Kidney (tissue), 14 donors: ENCODE data around the gene RNF44. TPM values are rescaled to one million over a fixed set of nuclear protein-coding genes. Genes with fewer than 3 reads are reported as not detected.

ENCODE experiments used
- DNase-seq, 5 donors: peaks; one replicate each; pipeline ENCODE4 v3.0.0-alpha.2; 2013 to 2020
- FAIRE-seq: peaks from 2 replicates; lab custom pipeline; 2012; peaks lifted over from hg19 to GRCh38; lab: Jason Lieb, UNC
- H3K27ac ChIP-seq, 2 donors: one replicate each; pipeline ENCODE4 v1.7.0; 2013; ENCODE audit warnings: low read depth in 2 of 2, low read length in 2 of 2, inconsistent platforms in 1 of 2
- H3K27me3 ChIP-seq: one replicate; pipeline ENCODE4 v1.7.1; 2013; ENCODE audit warnings: low read length, inconsistent platforms; ENCODE audit not compliant: control insufficient read depth, insufficient read depth
- H3K36me3 ChIP-seq, 3 donors: one replicate each; pipeline versions ENCODE4 v1.7.0 to v1.7.1; 2013; ENCODE audit warnings: low read length in 3 of 3, control low read depth in 1 of 3, inconsistent platforms in 1 of 3; ENCODE audit not compliant: insufficient read depth in 3 of 3, control insufficient read depth in 2 of 3
- H3K4me1 ChIP-seq, 3 donors: one replicate each; pipeline versions ENCODE4 v1.7.0 to v1.7.1; 2013; ENCODE audit warnings: low read length in 3 of 3, inconsistent platforms in 1 of 3, low read depth in 1 of 3; ENCODE audit not compliant: control insufficient read depth in 2 of 3, insufficient read depth in 2 of 3
- H3K4me3 ChIP-seq, 3 donors: one replicate each; pipeline versions ENCODE4 v1.7.0 to v1.8.1; 2013; ENCODE audit warnings: low read length in 3 of 3, control low read depth in 1 of 3, inconsistent platforms in 1 of 3
- H3K9ac ChIP-seq, 3 donors: one replicate each; pipeline versions ENCODE4 v1.7.0 to v1.7.1; 2013; ENCODE audit warnings: low read length in 3 of 3, control low read depth in 1 of 3, inconsistent platforms in 1 of 3
- H3K9me3 ChIP-seq, 3 donors: one replicate each; pipeline versions ENCODE4 v1.7.0 to v1.7.1; 2013; ENCODE audit warnings: low read length in 3 of 3, control low read depth in 1 of 3, inconsistent platforms in 1 of 3; ENCODE audit not compliant: control insufficient read depth in 2 of 3, insufficient read depth in 1 of 3
- intact Hi-C: fragments of 100-400 bp; cut with DNase I; formaldehyde crosslinking; loops from one replicate; pipeline ENCODE4 v1.11.1; 2022
- polyA plus RNA-seq: library from polyadenylated mRNA; stranded (reverse); fragments of 350-450 nt; fragmentation: Illumina TruSeq; extraction: RNeasy Lipid Tissue Mini Kit (QIAGEN cat#74804); gene quantifications from one replicate; pipeline ENCODE4 v1.2.3, GENCODE V29; 2014; ENCODE audit warnings: low read depth, low replicate concordance; ENCODE audit not compliant: insufficient read depth
- total RNA-seq: library from RNA; stranded (reverse); fragmentation: NEBNext Ultra II Directional; extraction: Animal tissue kit (Norgen Biotek cat#: 25700); gene quantifications from one replicate; pipeline ENCODE4 v1.2.1, GENCODE V29; 2021
- TF ChIP-seq, protein P1 (sequence below): IDR thresholded peaks from 3 replicates; pipeline ENCODE4 v1.5.1; 2012; ENCODE audit warnings: mild to moderate bottlenecking, moderate library complexity, borderline replicate concordance; ENCODE audit not compliant: insufficient read depth; ENCODE audit errors: extremely low read depth
- donor health status: control.
- donor health status: control.
- donor health status: control.
- donor health status: control.
- donor health status: control.
- donor health status: DM: yes; HTN: yes; CAD: no.
- donor health status: Normal renal cell carcinoma (clear cell type).

The RNF44 gene
- total and polyA plus RNA-seq, 2 donors from 2014 or later: 12.5 to 61.8 TPM

DNA sequence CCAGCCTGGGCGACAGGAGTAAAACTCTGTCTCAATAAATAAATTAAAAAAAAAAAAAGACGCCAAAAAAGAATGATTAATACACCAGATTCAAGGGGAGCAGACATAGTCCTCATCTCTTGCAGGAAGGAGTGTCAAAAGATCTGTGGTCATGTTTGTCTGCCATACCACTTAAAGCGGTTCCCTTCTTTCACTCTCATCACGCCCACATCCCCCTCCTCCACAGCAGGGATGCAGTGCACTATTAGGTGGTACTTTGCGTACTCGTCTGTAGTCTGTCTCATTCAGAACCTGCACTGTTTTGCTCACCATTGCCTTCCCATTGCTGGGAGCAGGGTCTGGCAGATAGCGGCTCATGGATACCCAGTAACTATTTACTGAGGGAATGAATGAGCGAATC is 23.2 kb upstream of the RNF44 start:
- DNase-seq (no peak), FAIRE-seq (no peak)
- Histone ChIP-seq H3K9me3 (no peaks in the 10 kb centered on the region), H3K4me3 (no peak overlapping the region), H3K36me3 (no peaks in the 10 kb centered on the region), H3K27me3 (no peaks in the 10 kb centered on the region), H3K4me1 (no peaks in the 10 kb centered on the region), H3K9ac (no peak overlapping the region), H3K27ac (no peak overlapping the region)
- intact Hi-C loops: no loop called here
- TF ChIP-seq, protein P1, sequence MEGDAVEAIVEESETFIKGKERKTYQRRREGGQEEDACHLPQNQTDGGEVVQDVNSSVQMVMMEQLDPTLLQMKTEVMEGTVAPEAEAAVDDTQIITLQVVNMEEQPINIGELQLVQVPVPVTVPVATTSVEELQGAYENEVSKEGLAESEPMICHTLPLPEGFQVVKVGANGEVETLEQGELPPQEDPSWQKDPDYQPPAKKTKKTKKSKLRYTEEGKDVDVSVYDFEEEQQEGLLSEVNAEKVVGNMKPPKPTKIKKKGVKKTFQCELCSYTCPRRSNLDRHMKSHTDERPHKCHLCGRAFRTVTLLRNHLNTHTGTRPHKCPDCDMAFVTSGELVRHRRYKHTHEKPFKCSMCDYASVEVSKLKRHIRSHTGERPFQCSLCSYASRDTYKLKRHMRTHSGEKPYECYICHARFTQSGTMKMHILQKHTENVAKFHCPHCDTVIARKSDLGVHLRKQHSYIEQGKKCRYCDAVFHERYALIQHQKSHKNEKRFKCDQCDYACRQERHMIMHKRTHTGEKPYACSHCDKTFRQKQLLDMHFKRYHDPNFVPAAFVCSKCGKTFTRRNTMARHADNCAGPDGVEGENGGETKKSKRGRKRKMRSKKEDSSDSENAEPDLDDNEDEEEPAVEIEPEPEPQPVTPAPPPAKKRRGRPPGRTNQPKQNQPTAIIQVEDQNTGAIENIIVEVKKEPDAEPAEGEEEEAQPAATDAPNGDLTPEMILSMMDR: no peak

DNA sequence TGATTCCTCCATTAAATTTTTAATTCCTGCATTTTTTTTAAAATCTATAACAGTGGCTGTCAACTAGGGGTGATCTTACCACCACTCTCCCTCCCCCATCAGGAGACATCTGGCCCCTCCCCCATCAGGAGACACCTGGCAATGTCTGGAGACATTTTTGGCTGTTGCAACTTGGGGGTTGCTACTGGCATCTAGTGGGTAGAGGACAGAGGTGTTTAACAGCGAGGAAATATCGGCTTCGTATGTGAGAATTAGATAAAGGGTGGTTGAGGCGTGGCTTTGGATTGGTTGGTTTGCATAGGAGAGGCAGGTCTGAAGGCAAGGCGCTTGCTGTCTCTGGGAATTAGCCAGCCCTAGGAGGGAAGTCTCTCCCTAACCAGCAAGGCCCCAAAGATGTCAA is 22.5 kb upstream of the RNF44 start:
- FAIRE-seq (no peak), DNase-seq (no peak)
- Histone ChIP-seq H3K4me3 (no peak overlapping the region), H3K36me3 (no peaks in the 10 kb centered on the region), H3K27me3 (no peaks in the 10 kb centered on the region), H3K4me1 (no peaks in the 10 kb centered on the region), H3K9ac (no peak overlapping the region), H3K27ac (no peak overlapping the region), H3K9me3 (no peaks in the 10 kb centered on the region)
- TF ChIP-seq, protein P1: no peak
- intact Hi-C loops: no loop called here

DNA sequence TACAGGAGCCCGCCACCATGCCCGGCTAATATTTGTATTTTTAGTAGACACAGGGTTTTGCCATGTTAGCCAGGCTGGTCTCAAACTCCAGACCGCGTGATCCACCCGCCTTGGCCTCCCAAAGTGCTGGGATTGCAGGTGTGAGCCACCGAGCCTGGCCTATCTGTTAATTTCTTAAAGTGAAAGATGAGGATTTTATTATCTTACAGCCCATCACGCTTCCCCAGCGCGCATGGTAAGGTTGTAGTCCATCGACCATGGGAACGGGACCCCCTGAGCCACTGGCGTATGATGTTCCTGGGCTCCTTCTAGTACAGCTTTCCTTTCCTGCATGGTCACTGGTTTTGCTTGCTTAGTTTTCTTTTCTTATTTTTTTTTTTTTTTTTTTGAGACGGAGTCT is 20.6 kb upstream of the RNF44 start:
- no peaks in the 10 kb centered on the region for H3K27me3 ChIP-seq
- intact Hi-C loops: no loop called here
- TF ChIP-seq, protein P1: no peak
- no peak overlapping the region for H3K27ac ChIP-seq
- H3K4me3 ChIP-seq: no peak overlapping the region
- H3K9me3 ChIP-seq: no peaks in the 10 kb centered on the region
- H3K4me1 ChIP-seq: peaks cover 0 to 6% (median 0%) of the 10 kb centered on the region in 3 donors
- no peak for DNase-seq
- no peak overlapping the region for H3K9ac ChIP-seq
- no peaks in the 10 kb centered on the region for H3K36me3 ChIP-seq
- no peak for FAIRE-seq
